ENCODE results near the gene DHCR24. TPM values are rescaled to one million over a fixed set of nuclear protein-coding genes. Genes with fewer than 3 reads are reported as not detected.

Gene DHCR24
- total and polyA plus RNA-seq, 7 donors: 4.4 to 194 (median 12.6) TPM

GRCh38 chr1:54833121-54833520 lies 53.9 kb downstream of the DHCR24 start:
- Histone ChIP-seq H3K27ac (no peak overlapping the region), H3K27me3 (no peaks in the 10 kb centered on the region), H3K36me3 (no peaks in the 10 kb centered on the region), H3K4me1 (no peaks in the 10 kb centered on the region), H3K4me3 (no peak overlapping the region), H3K9me3 (peaks cover 0 to 8% (median 0%) of the 10 kb centered on the region in 4 donors)
- WGBS, 2 donors: 87 to 88% methylated on average over 9 of the region's 9 CpGs
- intact Hi-C loops (cut with DNase I): no loop called here
- no peak for DNase-seq
- TF ChIP-seq POLR2A (IDR thresholded peaks at IDR 0.05) (no peak), CTCF (IDR thresholded peaks at IDR 0.05) (no peak), POLR2AphosphoS5 (IDR thresholded peaks at IDR 0.05) (no peak), EP300 (IDR thresholded peaks at IDR 0.05) (no peak)

GRCh38 chr1:54826226-54826816 lies 60.7 kb downstream of the DHCR24 start:
- intact Hi-C loops (cut with DNase I): no loop called here
- no peak for DNase-seq
- H3K9me3 ChIP-seq: peaks cover 0 to 15% (median 1%) of the 10 kb centered on the region in 4 donors
- no peak overlapping the region for H3K27ac ChIP-seq
- no peaks in the 10 kb centered on the region for H3K4me1 ChIP-seq
- TF ChIP-seq CTCF (IDR thresholded peaks at IDR 0.05) (no peak), POLR2AphosphoS5 (IDR thresholded peaks at IDR 0.05) (no peak), POLR2A (IDR thresholded peaks at IDR 0.05) (no peak), EP300 (IDR thresholded peaks at IDR 0.05) (no peak)
- H3K4me3 ChIP-seq: no peak overlapping the region
- H3K27me3 ChIP-seq: no peaks in the 10 kb centered on the region
- WGBS, 2 donors: 96% methylated on average over 4 of the region's 4 CpGs
- no peaks in the 10 kb centered on the region for H3K36me3 ChIP-seq

- WGBS, 2 donors: 93 to 96% methylated on average over 5 of the region's 5 CpGs
- Histone ChIP-seq H3K27me3 (no peaks in the 10 kb centered on the region), H3K9me3 (peaks cover 0 to 14% (median 1%) of the 10 kb centered on the region in 4 donors), H3K27ac (no peak overlapping the region), H3K4me1 (no peaks in the 10 kb centered on the region), H3K36me3 (no peaks in the 10 kb centered on the region), H3K4me3 (no peak overlapping the region)
- no peak for DNase-seq
- intact Hi-C loops (cut with DNase I): no loop called here
- no peak for TF ChIP-seq EP300 (IDR thresholded peaks at IDR 0.05)
- no peak for TF ChIP-seq POLR2AphosphoS5 (IDR thresholded peaks at IDR 0.05)
- no peak for TF ChIP-seq CTCF (IDR thresholded peaks at IDR 0.05)
- TF ChIP-seq POLR2A (IDR thresholded peaks at IDR 0.05): no peak
Measured at GRCh38 chr1:54825696-54826095, 61.3 kb downstream of the DHCR24 start.

- no peak for DNase-seq
- intact Hi-C loops (cut with DNase I): no loop called here
- TF ChIP-seq CTCF (IDR thresholded peaks at IDR 0.05) (no peak), POLR2AphosphoS5 (IDR thresholded peaks at IDR 0.05) (no peak), POLR2A (IDR thresholded peaks at IDR 0.05) (no peak), EP300 (IDR thresholded peaks at IDR 0.05) (no peak)
- Histone ChIP-seq H3K27me3 (no peaks in the 10 kb centered on the region), H3K4me1 (no peaks in the 10 kb centered on the region), H3K4me3 (no peak overlapping the region), H3K9me3 (peaks cover 0 to 14% (median 1%) of the 10 kb centered on the region in 4 donors), H3K36me3 (no peaks in the 10 kb centered on the region), H3K27ac (no peak overlapping the region)
- 87 to 89% methylated on average over 3 of the region's 3 CpGs for WGBS, 2 donors
Measured at GRCh38 chr1:54823670-54824069, 63.3 kb downstream of the DHCR24 start.

GRCh38 chr1:54819733-54820132 lies 67.3 kb downstream of the DHCR24 start:
- intact Hi-C loops (cut with DNase I): no loop called here

More at GRCh38 chr1:54819733-54820132, 67.3 kb downstream of the DHCR24 start:
- TF ChIP-seq CTCF (IDR thresholded peaks at IDR 0.05) (no peak), POLR2AphosphoS5 (IDR thresholded peaks at IDR 0.05) (no peak), EP300 (IDR thresholded peaks at IDR 0.05) (no peak), POLR2A (IDR thresholded peaks at IDR 0.05) (no peak)
- Histone ChIP-seq H3K9me3 (peaks cover 0 to 5% (median 1%) of the 10 kb centered on the region in 4 donors), H3K4me3 (no peak overlapping the region), H3K4me1 (no peaks in the 10 kb centered on the region), H3K36me3 (no peaks in the 10 kb centered on the region), H3K27me3 (no peaks in the 10 kb centered on the region), H3K27ac (no peak overlapping the region)
- DNase-seq: no peak
